Liver (tissue), 9 donors: ENCODE measurements around the gene CHAD. TPM values are rescaled to one million over a fixed set of nuclear protein-coding genes. Genes with fewer than 3 reads are reported as not detected.
"Not testable (repeated sequence)": the region's sequence is repeated elsewhere in the genome, so short reads cannot be mapped to it uniquely, and the experiment has no call there.

Experiments used
- DNase-seq: peaks from one replicate; pipeline ENCODE4 v3.0.0-alpha.2; 2017; ENCODE audit warnings: low spot score
- H3K27ac ChIP-seq, 2 donors: one replicate each; pipeline ENCODE4 v1.7.0; 2013; ENCODE audit warnings: inconsistent platforms in 2 of 2, low read length in 2 of 2, control low read depth in 1 of 2, low read depth in 1 of 2, mild to moderate bottlenecking in 1 of 2
- H3K27me3 ChIP-seq, 4 donors: one replicate each; pipeline versions ENCODE4 v1.6.1 to v1.7.0; 2013; ENCODE audit warnings: low read length in 3 of 4, inconsistent platforms in 1 of 4, mild to moderate bottlenecking in 1 of 4, moderate library complexity in 1 of 4; ENCODE audit not compliant: control insufficient read depth in 4 of 4, insufficient read depth in 4 of 4
- H3K36me3 ChIP-seq, 4 donors: one replicate each; pipeline versions ENCODE4 v1.6.1 to v1.7.0; 2013; ENCODE audit warnings: low read length in 3 of 4, mild to moderate bottlenecking in 3 of 4, low read depth in 1 of 4, moderate library complexity in 1 of 4; ENCODE audit not compliant: control insufficient read depth in 4 of 4, insufficient read depth in 3 of 4
- H3K4me1 ChIP-seq, 4 donors: one replicate each; pipeline versions ENCODE4 v1.6.1 to v1.7.0; 2013; ENCODE audit warnings: low read length in 3 of 4, mild to moderate bottlenecking in 3 of 4, moderate library complexity in 1 of 4; ENCODE audit not compliant: control insufficient read depth in 4 of 4, insufficient read depth in 4 of 4
- H3K4me3 ChIP-seq, 3 donors: one replicate each; pipeline versions ENCODE4 v1.6.1 to v1.7.0; 2013; ENCODE audit warnings: low read length in 3 of 3, control low read depth in 1 of 3, low read depth in 1 of 3, mild to moderate bottlenecking in 1 of 3
- H3K9ac ChIP-seq, 2 donors: one replicate each; pipeline ENCODE4 v1.7.0; 2013; ENCODE audit warnings: low read length in 2 of 2, mild to moderate bottlenecking in 2 of 2, moderate library complexity in 2 of 2, control low read depth in 1 of 2, low read depth in 1 of 2
- H3K9me3 ChIP-seq, 4 donors: one replicate each; pipeline versions ENCODE4 v1.6.1 to v1.7.0; 2013; ENCODE audit warnings: low read length in 3 of 4; ENCODE audit not compliant: control insufficient read depth in 4 of 4
- EGR1 ChIP-seq, 2 donors: IDR thresholded peaks; 2 replicates each; pipeline ENCODE4 v1.6.1; 2016 to 2018; ENCODE audit warnings: antibody characterized with exemption in 2 of 2, low read depth in 2 of 2
- FOXA2 ChIP-seq: IDR thresholded peaks from 2 replicates; pipeline ENCODE4 v1.6.1; 2016; ENCODE audit warnings: antibody characterized with exemption
- GABPA ChIP-seq, 2 donors: IDR thresholded peaks in 1 of 2; conservative IDR thresholded peaks in 1 of 2; 2 replicates each; pipeline ENCODE4 v1.6.1; 2016; ENCODE audit warnings: antibody characterized with exemption in 2 of 2, mild to moderate bottlenecking in 1 of 2, moderate library complexity in 1 of 2
- HNF4A ChIP-seq, 2 donors: conservative IDR thresholded peaks; 2 replicates each; pipeline ENCODE4 v1.6.1; 2016; ENCODE audit warnings: antibody characterized with exemption in 2 of 2, mild to moderate bottlenecking in 2 of 2
- HNF4G ChIP-seq: IDR thresholded peaks from 2 replicates; pipeline ENCODE4 v1.6.1; 2016; ENCODE audit warnings: antibody characterized with exemption
- NR2F2 ChIP-seq: IDR thresholded peaks from 2 replicates; pipeline ENCODE4 v1.6.1; 2016; ENCODE audit warnings: antibody characterized with exemption
- RAD21 ChIP-seq, 2 donors: IDR thresholded peaks; 2 replicates each; pipeline ENCODE4 v1.6.1; 2016; ENCODE audit warnings: antibody characterized with exemption in 2 of 2, mild to moderate bottlenecking in 2 of 2
- REST ChIP-seq: IDR thresholded peaks from 2 replicates; pipeline ENCODE4 v1.6.1; 2016; ENCODE audit warnings: antibody characterized with exemption, mild to moderate bottlenecking
- SP1 ChIP-seq: IDR thresholded peaks from 2 replicates; pipeline ENCODE4 v1.6.1; 2018; ENCODE audit warnings: antibody characterized with exemption, mild to moderate bottlenecking
- TAF1 ChIP-seq: conservative IDR thresholded peaks from 2 replicates; pipeline ENCODE4 v1.6.1; 2016; ENCODE audit warnings: antibody characterized with exemption, mild to moderate bottlenecking
- YY1 ChIP-seq: IDR thresholded peaks from 2 replicates; pipeline ENCODE4 v1.6.1; 2016; ENCODE audit warnings: antibody characterized with exemption, mild to moderate bottlenecking
- WGBS: extraction: QIAGEN DNeasy Blood & Tissue Kit; methylation state at CpG from one replicate; pipeline ENCODE4 v1.1.7; 2013; 5-methylcytosine and 5-hydroxymethylcytosine counted together
- polyA plus RNA-seq, 2 donors: library from polyadenylated mRNA; stranded (reverse) in 1 of 2; unstranded in 1 of 2; fragments of 200-250 nt in 1 of 2; fragments of >200 nt in 1 of 2; fragmentation: Nextera tagmentation in 1 of 2; extraction: Ambion mirVana in 1 of 2; gene quantifications; one replicate each; pipeline versions ENCODE4 v1.2.1 to v1.2.3, GENCODE V29; 2013 to 2015
- total RNA-seq, 2 donors: library from RNA; depleted of rRNA; stranded (reverse); fragments of >200 nt; gene quantifications; one replicate each; pipeline ENCODE4 v1.2.3, GENCODE V29; 2014
- TF ChIP-seq, protein P1 (sequence below): fragments of 150-350 bp; IDR thresholded peaks from 2 replicates; pipeline ENCODE4 v1.5.1; 2017; ENCODE audit warnings: improper control_type of control experiment, low read depth, low read length; ENCODE audit not compliant: missing input control
- donor health status: healthy.
- donor health status: healthy.
- donor health status: healthy.
- donor health status: healthy.
- donor health status: healthy.

CHAD gene
- total and polyA plus RNA-seq, 4 donors, result 0.51 to 3.3 (median 2.3) TPM

DNA sequence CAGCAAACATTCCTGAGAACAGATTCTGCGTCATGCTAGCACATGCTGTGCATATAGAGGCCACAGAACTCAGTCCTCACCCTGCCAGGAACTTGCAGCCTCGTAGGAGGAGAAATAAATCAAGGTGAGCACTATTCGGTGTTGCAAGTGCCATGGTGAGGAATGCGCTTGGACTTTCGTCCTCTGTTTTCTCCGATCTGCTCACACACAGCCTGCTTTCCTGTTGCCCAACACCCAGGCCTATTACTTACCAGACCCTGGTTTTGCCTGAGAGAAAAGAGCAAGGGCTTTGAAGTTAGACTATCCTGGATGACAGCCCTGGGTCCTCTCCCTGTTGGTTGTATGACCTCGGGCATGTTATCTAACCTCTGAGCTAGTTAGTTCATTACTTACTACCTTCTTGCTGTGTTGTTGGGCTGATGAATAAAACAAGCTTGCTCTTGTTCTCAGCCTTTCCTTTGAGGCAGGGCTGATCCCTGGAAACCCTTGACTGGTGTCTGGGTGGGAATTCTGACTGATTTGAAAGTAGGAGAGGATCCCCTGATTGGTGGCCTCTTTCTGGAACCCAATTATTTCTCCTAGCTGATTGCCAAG lies 39.8 kb downstream of the CHAD start (continued):
- TF ChIP-seq SP1 (peak; percentile 88), NR2F2 (peak; percentile 28), HNF4G (peak; percentile 85)

GRCh38 chr17:50428126-50428525 lies 40.6 kb downstream of the CHAD start:
- WGBS, result 77% methylated on average over 6 of the region's 6 CpGs

GRCh38 chr17:50426814-50427787 lies 41.6 kb downstream of the CHAD start:
- H3K4me3 ChIP-seq, result peak overlapping the region; percentile 59 to 85 (median 77)
- peaks cover 0 to 3% (median 0%) of the 10 kb centered on the region in 4 donors for H3K36me3 ChIP-seq
- H3K27ac ChIP-seq, result peak overlapping the region; percentile 39 to 58
- 14% methylated on average over 4 of the region's 4 CpGs for WGBS
- H3K9ac ChIP-seq, result peak overlapping the region; percentile 14 to 40
- H3K4me1 ChIP-seq, result peaks cover 22 to 51% (median 45%) of the 10 kb centered on the region in 4 donors
- H3K9me3 ChIP-seq, result no peaks in the 10 kb centered on the region
- H3K27me3 ChIP-seq, result no peaks in the 10 kb centered on the region
- TF ChIP-seq YY1 (no peak), FOXA2 (no peak), REST (no peak), EGR1 (IDR thresholded peaks at IDR 0.05; ENCODE audit: low read depth in 2 of 2) (no peak), HNF4A (conservative IDR thresholded peaks at IDR 0.05) (peak in 1 of 2 donors; percentile 36), TAF1 (no peak), HNF4G (no peak), GABPA (IDR thresholded peaks at IDR 0.05 in 1 of 2, conservative IDR thresholded peaks at IDR 0.05 in 1 of 2) (no peak), RAD21 (IDR thresholded peaks at IDR 0.05) (peak in 1 of 2 donors; percentile 11)
- TF ChIP-seq, protein P1, sequence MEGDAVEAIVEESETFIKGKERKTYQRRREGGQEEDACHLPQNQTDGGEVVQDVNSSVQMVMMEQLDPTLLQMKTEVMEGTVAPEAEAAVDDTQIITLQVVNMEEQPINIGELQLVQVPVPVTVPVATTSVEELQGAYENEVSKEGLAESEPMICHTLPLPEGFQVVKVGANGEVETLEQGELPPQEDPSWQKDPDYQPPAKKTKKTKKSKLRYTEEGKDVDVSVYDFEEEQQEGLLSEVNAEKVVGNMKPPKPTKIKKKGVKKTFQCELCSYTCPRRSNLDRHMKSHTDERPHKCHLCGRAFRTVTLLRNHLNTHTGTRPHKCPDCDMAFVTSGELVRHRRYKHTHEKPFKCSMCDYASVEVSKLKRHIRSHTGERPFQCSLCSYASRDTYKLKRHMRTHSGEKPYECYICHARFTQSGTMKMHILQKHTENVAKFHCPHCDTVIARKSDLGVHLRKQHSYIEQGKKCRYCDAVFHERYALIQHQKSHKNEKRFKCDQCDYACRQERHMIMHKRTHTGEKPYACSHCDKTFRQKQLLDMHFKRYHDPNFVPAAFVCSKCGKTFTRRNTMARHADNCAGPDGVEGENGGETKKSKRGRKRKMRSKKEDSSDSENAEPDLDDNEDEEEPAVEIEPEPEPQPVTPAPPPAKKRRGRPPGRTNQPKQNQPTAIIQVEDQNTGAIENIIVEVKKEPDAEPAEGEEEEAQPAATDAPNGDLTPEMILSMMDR, result no peak
- no peak for DNase-seq

More at GRCh38 chr17:50428126-50428525, 40.6 kb downstream of the CHAD start:
- H3K27ac ChIP-seq, result peak overlapping the region in 1 of 2 donors; percentile 45
- not testable (repeated sequence) for H3K9ac ChIP-seq, H3K27me3 ChIP-seq, DNase-seq, H3K9me3 ChIP-seq, H3K4me3 ChIP-seq, H3K36me3 ChIP-seq
- peaks cover 22 to 47% (median 44%) of the 10 kb centered on the region in 4 donors for H3K4me1 ChIP-seq
